Prostate gland (tissue), 2 donors: Measurements from ENCODE around the gene ATP5F1C. TPM values are rescaled to one million over a fixed set of nuclear protein-coding genes. Genes with fewer than 3 reads are reported as not detected.

Experiments used
- DNase-seq: peaks from one replicate; pipeline ENCODE4 v3.0.0-alpha.2; 2019; ENCODE audit warnings: low spot score
- H3K27ac ChIP-seq, 2 donors: fragments of 200-600 bp; sonication (generic); 2 replicates each; pipeline ENCODE4 v1.5.1; 2017 to 2019
- H3K27me3 ChIP-seq: fragments of 200-600 bp; sonication (generic); replicated peaks from 2 replicates; pipeline ENCODE4 v1.5.1; 2019; ENCODE audit not compliant: insufficient read depth
- H3K36me3 ChIP-seq, 2 donors: fragments of 200-600 bp; sonication (generic); 1 replicate in 1 of 2; 2 replicates in 1 of 2; pipeline versions ENCODE4 v1.5.1 to v1.8.1; 2017 to 2019
- H3K4me1 ChIP-seq: fragments of 200-600 bp; sonication (generic); replicated peaks from 2 replicates; pipeline ENCODE4 v1.5.1; 2019
- H3K4me3 ChIP-seq, 2 donors: fragments of 200-600 bp; sonication (generic); 2 replicates each; pipeline ENCODE4 v1.5.1; 2017 to 2019
- H3K9me3 ChIP-seq: fragments of 200-600 bp; sonication (generic); 2 replicates; pipeline ENCODE4 v1.5.1; 2017
- CTCF ChIP-seq, 4 experiments: fragments of 200-600 bp in 2 of 4; fragments of 450-650 bp in 2 of 4; sonication (generic) in 2 of 4; IDR thresholded peaks; 1 replicate in 3 of 4; 2 replicates in 1 of 4; pipeline ENCODE4 v1.5.1; 2016 to 2019; ENCODE audit warnings: antibody characterized with exemption in 4 of 4, mild to moderate bottlenecking in 2 of 4, moderate library complexity in 2 of 4
- POLR2A ChIP-seq: fragments of 450-650 bp; IDR thresholded peaks from one replicate; pipeline ENCODE4 v1.6.1; 2016; ENCODE audit warnings: antibody characterized with exemption, mild to moderate bottlenecking
- POLR2AphosphoS5 ChIP-seq: sonication (generic); formaldehyde crosslinking; IDR thresholded peaks from one replicate; pipeline ENCODE4 v1.6.1; 2017; ENCODE audit warnings: antibody characterized with exemption
- WGBS: methylation state at CpG from one replicate; pipeline ENCODE4 v1.1.5; 2018; 5-methylcytosine and 5-hydroxymethylcytosine counted together
- intact Hi-C: fragments of 100-400 bp; cut with DNase I; formaldehyde crosslinking; loops from one replicate; pipeline ENCODE4 v1.14.2; 2022
- total RNA-seq, 2 donors: library from RNA; depleted of rRNA; stranded (reverse); fragments of >200 nt; gene quantifications; one replicate each; pipeline ENCODE4 v1.1.0, GENCODE V29; 2016

Gene ATP5F1C
- total RNA-seq, 2 donors from 2014 or later, result 207 to 239 TPM

DNA sequence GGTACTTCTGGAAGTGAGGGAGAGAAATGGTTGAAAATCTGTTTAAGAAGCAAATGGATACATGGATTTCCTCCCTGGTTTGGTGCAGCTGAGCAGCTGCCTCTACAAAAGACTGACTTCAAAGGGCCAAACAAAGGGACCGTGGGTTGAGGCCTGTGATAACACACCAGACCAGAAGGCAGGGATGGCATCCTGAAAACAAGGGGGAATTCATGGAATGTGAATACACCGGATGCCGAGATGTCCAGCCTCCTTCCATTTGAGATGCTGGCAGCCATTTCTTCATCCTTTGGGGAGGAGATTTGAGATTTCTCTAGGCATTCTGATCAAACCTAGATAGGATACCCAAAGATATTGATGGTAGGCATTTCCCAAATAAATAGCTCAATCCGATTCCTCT, 67.2 kb downstream of the ATP5F1C start:
- 91% methylated on average over 4 of the region's 4 CpGs for WGBS
- no peaks in the 10 kb centered on the region for H3K9me3 ChIP-seq
- H3K27ac ChIP-seq, result no peak overlapping the region
- H3K4me3 ChIP-seq, result no peak overlapping the region
- H3K4me1 ChIP-seq, result no peaks in the 10 kb centered on the region
- H3K36me3 ChIP-seq, result no peaks in the 10 kb centered on the region
- no peaks in the 10 kb centered on the region for H3K27me3 ChIP-seq
- DNase-seq, result no peak
- no peak for TF ChIP-seq POLR2AphosphoS5
- TF ChIP-seq POLR2A, result no peak
- TF ChIP-seq CTCF (IDR thresholded peaks at IDR 0.05), result no peak
- intact Hi-C loops, result no loop called here

GRCh38 chr10:7856678-7857077, 68.7 kb downstream of the ATP5F1C start:
- Histone ChIP-seq H3K4me3 (no peak overlapping the region), H3K27ac (no peak overlapping the region), H3K4me1 (no peaks in the 10 kb centered on the region), H3K9me3 (no peaks in the 10 kb centered on the region), H3K36me3 (no peaks in the 10 kb centered on the region), H3K27me3 (no peaks in the 10 kb centered on the region)
- intact Hi-C loops, result no loop called here
- DNase-seq, result no peak
- 30% methylated on average over 4 of the region's 4 CpGs for WGBS
- TF ChIP-seq CTCF (IDR thresholded peaks at IDR 0.05), result no peak
- no peak for TF ChIP-seq POLR2AphosphoS5
- TF ChIP-seq POLR2A, result no peak

GRCh38 chr10:7857262-7857661, 69.3 kb downstream of the ATP5F1C start:
- H3K9me3 ChIP-seq, result no peaks in the 10 kb centered on the region
- TF ChIP-seq CTCF (IDR thresholded peaks at IDR 0.05), result no peak
- TF ChIP-seq POLR2AphosphoS5, result no peak
- no peak for TF ChIP-seq POLR2A
- no peak overlapping the region for H3K27ac ChIP-seq
- H3K4me3 ChIP-seq, result no peak overlapping the region
- DNase-seq, result no peak
- no peaks in the 10 kb centered on the region for H3K27me3 ChIP-seq
- H3K4me1 ChIP-seq, result no peaks in the 10 kb centered on the region
- WGBS, result 52% methylated on average over 4 of the region's 4 CpGs
- intact Hi-C loops, result no loop called here
- H3K36me3 ChIP-seq, result no peaks in the 10 kb centered on the region

Other genes starting within 250 kb of the ATP5F1C start
- gene ITIH5, start 121.2 kb upstream of the ATP5F1C start, total RNA-seq, result 10 to 100 TPM; 13.5 to 42.0 TPM
- not detected for gene ITIH2, start 84.9 kb upstream of the ATP5F1C start, total RNA-seq
- 10 to 100 TPM in 1 of 2 donors, 1 to 10 TPM in 1; 7.0 to 11.1 TPM for gene KIN, start 184 bp upstream of the ATP5F1C start, total RNA-seq
- 10 to 100 TPM in 1 of 2 donors, 1 to 10 TPM in 1; 4.4 to 20.2 TPM for gene TAF3, start 30.3 kb downstream of the ATP5F1C start, total RNA-seq